GM12891 (cell line): Measurements from ENCODE around the gene ERCC3.
"Not testable (repeated sequence)": the region's sequence is repeated elsewhere in the genome, so short reads cannot be mapped to it uniquely, and the experiment has no call there.

Source experiments
- DNase-seq: peaks from one replicate; pipeline ENCODE4 v3.0.0; 2011; ENCODE audit warnings: low spot score; ENCODE audit not compliant: insufficient read length
- FAIRE-seq: peaks from 2 replicates; lab custom pipeline; 2011; peaks lifted over from hg19 to GRCh38; lab: Jason Lieb, UNC
- PAX5 ChIP-seq: IDR thresholded peaks from 2 replicates; pipeline ENCODE4 v1.6.1; 2011; ENCODE audit warnings: low read length, moderate library complexity, mild to moderate bottlenecking; ENCODE audit not compliant: insufficient read depth, severe bottlenecking
- POLR2A ChIP-seq: IDR thresholded peaks from 2 replicates; pipeline ENCODE4 v1.6.1; 2011; ENCODE audit warnings: low read depth, low read length, control low read depth
- POLR2AphosphoS5 ChIP-seq: IDR thresholded peaks from 2 replicates; pipeline ENCODE4 v1.6.1; 2011; ENCODE audit warnings: low read depth, low read length, control low read depth
- POU2F2 ChIP-seq: IDR thresholded peaks from 2 replicates; pipeline ENCODE4 v1.6.1; 2011; ENCODE audit warnings: low read depth, mild to moderate bottlenecking, control low read depth, low read length, moderate library complexity
- SPI1 ChIP-seq: IDR thresholded peaks from 2 replicates; pipeline ENCODE4 v1.6.1; 2011; ENCODE audit warnings: low read depth, low read length, control low read depth
- TAF1 ChIP-seq: IDR thresholded peaks from 2 replicates; pipeline ENCODE4 v1.6.1; 2011; ENCODE audit warnings: low read depth, low read length, control low read depth

Gene ERCC3

DNA sequence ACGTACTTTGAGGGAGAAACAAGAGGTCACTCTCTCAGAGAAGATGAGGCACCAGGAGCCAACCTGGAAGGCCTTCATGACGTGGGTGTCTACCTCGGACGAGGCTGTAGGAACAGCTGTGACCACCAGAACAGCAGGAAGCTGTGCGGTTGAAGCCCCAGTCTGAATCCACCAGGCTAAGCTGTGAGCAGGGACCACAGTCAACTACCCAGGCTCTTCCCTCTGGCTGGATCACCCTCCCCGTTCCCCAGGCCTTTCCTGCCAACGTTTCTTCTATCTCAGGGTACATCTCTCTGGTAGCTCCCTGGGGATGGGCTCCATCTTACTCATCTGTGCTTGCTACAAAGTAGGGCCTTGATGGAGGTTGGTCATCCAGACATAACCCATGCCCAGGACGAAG is 37.1 kb downstream of the ERCC3 start:
- FAIRE-seq: no peak
- no peak for DNase-seq

DNA sequence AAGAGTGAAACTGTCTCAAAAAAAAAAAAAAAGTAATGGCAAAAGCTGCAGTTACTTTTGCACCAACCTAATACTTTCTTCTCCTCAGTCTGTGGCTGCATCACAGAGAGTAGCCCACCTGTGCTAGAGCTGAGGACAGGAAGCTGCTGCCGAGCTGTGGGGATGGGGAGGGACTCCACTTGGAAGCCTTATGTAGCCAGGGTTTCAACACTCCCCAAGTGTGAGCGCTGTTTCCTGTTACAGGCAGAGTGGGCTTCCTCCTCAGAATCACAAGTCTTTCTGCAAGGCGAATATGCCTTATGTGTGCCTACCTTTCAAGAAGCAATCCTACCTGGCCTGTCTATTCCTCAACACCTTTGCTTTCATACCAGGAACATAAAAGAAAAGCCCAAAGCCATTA is 37.6 kb downstream of the ERCC3 start:
- no peak for FAIRE-seq

More for the DNA sequence above, 37.1 kb downstream of the ERCC3 start:
- TF ChIP-seq POU2F2: no peak
- no peak for TF ChIP-seq SPI1
- no peak for TF ChIP-seq POLR2AphosphoS5
- TF ChIP-seq PAX5: no peak
- no peak for TF ChIP-seq POLR2A
- TF ChIP-seq TAF1: no peak

DNA sequence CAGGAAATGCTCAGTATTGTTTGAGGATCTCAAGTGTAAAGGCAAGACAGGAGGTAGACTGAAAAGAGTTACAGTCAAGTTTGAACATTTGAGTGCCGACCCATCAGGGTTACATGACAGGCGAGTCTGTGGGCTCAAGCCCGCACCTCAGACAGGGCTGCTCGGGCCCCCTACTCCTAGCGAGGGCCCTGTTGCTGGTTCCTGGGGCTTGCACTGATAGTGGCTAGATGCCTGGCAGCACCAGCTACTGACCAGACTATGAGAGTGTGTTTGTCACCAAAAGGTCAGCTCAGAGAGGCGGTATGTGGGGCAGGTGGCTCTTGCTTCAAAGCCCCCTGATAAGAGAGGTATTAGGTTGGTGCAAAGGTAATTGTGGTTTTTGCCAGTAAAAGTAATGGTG is 38.2 kb downstream of the ERCC3 start:
- DNase-seq (no peak), FAIRE-seq (no peak)
- no peak for TF ChIP-seq POLR2A
- no peak for TF ChIP-seq TAF1
- TF ChIP-seq POLR2AphosphoS5: no peak
- TF ChIP-seq SPI1: no peak
- no peak for TF ChIP-seq POU2F2
- no peak for TF ChIP-seq PAX5

More for the DNA sequence above, 37.6 kb downstream of the ERCC3 start:
- DNase-seq: no peak
- TF ChIP-seq SPI1 (no peak), POU2F2 (no peak), POLR2A (no peak), POLR2AphosphoS5 (no peak), TAF1 (no peak), PAX5 (no peak)

DNA sequence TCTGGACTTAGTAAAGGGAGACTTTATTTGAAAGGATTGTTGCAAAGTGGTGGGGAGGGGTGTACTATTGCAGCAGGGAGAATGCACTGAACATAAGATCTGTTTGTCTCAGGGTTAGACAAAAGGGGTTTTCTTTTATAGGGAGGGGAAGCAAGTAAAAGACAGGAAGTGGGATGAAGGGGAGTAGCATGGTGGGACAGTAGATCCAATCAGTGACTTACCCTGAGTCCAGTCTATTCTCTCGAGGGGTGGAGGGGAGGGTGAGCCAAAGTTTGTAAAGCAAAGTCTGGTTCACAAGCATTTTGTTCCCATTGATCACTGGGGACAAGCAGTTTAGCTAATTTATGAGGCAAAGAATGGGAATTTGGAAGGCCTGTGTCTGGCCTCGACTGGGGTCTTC is 38.8 kb downstream of the ERCC3 start:
- no peak for FAIRE-seq

DNA sequence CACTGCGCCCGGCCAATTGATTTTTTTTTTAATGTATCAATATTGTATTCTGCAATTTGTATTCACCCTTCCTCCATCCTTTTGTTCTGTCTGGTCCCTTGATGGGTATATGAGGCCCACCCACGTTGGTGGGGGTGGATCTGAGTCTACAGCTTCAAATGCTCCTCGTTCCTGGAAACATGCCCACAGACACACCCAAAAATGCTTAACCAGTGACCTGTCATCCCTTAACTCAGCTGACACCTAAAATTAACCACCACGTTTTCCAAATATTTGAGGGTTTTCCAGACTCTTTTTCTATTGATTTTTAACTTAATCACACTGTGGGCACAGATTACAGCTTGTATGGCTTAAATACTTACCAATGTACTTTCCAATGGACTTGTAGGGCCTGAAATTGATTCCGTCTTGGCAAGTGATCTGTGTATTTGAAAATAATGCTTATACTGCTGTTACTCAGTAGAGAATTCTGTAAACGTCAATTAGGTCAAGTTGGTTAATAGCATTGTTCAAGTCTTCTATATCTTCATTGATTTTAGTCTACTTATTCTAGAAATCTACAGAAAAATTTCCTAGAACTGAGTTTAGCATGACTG is 39.5 kb downstream of the ERCC3 start:
- TF ChIP-seq PAX5: no peak
- no peak for TF ChIP-seq TAF1
- no peak for TF ChIP-seq POLR2AphosphoS5
- TF ChIP-seq SPI1: no peak
- TF ChIP-seq POLR2A: no peak
- TF ChIP-seq POU2F2: no peak
- FAIRE-seq: no peak
- DNase-seq: no peak

More for the DNA sequence above, 38.8 kb downstream of the ERCC3 start:
- TF ChIP-seq PAX5 (no peak), SPI1 (no peak), POU2F2 (no peak), POLR2A (no peak)
- no peak for DNase-seq

DNA sequence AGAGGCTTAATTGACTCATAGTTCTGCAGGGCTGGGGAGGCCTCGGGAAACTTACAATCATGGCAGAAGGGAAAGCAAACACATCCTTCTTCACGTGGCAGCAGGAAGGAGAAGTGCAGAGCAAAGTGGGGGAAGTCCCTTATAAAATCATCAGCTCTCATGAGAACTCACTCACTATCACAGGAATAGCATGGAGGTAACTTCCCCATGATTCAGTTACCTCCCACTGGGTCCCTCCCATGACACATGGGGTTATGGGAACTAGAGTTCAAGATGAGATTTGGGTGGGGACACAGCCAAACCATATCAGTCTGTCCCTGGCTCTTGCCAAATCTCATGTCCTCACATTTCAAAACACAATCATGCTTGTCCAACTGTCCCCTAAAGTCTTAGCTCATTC is 52.8 kb downstream of the ERCC3 start:
- DNase-seq, FAIRE-seq: not testable (repeated sequence)

DNA sequence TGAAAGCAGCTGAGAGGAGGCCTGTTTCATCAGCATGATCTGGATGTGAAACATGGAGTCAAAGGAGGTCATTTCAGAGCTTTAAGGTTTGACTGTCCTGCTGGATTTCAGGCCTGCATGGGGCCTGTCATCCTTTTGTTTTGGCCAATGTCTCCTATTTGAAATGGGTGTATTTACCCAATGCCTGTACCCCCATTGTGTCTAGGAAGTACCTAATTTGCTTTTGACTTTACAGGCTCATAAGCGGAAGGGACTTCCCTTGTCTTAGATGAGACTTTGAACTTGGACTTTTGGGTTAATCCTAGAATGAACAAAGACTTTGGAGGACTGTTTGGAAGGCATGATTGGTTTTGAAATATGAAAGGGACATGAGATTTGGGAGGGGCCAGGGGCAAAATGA is 54.5 kb downstream of the ERCC3 start:
- DNase-seq (no peak), FAIRE-seq (no peak)
- no peak for TF ChIP-seq POU2F2
- no peak for TF ChIP-seq TAF1
- TF ChIP-seq PAX5: no peak
- TF ChIP-seq POLR2AphosphoS5: no peak
- TF ChIP-seq SPI1: no peak
- no peak for TF ChIP-seq POLR2A

DNA sequence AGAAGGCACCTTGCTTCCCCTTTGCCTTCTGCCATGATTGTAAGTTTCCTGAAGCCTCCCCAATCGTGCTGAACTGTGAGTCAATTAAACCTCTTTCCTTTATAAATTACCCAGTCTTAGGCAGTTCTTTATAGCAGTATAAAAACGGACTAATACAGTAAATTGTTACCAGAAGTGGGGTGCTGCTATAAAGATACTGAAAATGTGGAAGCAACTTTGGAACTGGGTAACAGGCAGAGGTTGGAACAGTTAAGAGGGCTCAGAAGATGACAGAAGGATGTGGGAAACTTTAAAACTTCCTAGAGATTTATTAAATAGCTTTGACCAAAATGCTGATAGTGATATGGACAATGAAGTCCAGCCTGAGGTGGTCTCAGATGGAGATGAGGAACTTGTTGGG is 56.2 kb downstream of the ERCC3 start:
- DNase-seq, FAIRE-seq: not testable (repeated sequence)

DNA sequence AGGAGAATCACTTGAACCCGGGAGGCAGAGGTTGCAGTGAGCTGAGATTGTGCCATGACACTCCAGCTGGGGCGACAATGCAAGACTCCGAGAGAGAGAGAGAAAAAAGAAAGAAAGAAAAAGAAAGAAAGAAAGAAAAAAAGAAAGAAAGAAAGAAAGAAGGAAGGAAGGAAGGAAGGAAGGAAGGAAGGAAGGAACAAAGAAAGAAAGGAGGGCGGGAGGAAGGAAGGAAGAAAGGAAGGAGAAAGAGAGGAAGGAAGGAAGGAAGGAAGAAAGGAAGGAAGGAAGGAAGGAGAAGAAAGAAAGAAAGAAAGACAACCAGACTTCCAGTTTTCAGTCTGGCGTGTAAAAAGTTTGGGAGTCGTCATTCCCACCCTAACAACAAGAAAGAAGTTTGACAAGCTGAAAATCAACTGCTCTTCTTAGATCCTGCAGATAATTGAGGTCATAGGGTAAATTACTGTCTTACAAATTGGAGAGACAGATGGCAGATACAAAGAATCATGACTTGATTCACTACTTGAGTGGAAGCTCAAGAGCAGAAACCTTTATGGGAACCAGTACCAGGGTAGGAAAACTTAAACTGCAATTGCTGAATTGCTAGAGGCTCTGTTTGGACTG is 58.8 kb downstream of the ERCC3 start:
- FAIRE-seq (no peak), DNase-seq (no peak)
- no peak for TF ChIP-seq PAX5
- no peak for TF ChIP-seq POU2F2
- no peak for TF ChIP-seq SPI1
- TF ChIP-seq TAF1: no peak
- TF ChIP-seq POLR2A: no peak
- no peak for TF ChIP-seq POLR2AphosphoS5

DNA sequence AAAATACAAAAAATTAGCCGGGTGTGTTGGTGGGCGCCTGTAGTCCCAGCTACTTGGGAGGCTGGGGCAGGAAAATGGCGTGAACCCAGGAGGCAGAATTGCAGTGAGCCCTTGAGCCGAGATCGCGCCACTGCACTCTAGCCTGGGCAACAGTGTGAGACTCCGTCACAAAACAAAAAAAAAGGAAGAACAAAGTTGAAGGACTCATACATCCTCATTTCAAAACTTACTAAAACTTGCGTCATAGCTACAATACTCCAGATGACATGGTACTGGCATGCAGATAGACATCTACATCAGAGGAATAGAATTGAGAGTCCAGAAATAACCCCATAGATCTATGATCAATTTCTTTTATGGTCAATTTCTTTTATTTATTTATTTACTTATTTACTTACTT is 60.2 kb downstream of the ERCC3 start:
- DNase-seq (no peak), FAIRE-seq (no peak)
- no peak for TF ChIP-seq POU2F2
- no peak for TF ChIP-seq POLR2A
- no peak for TF ChIP-seq SPI1
- TF ChIP-seq POLR2AphosphoS5: no peak
- no peak for TF ChIP-seq TAF1
- TF ChIP-seq PAX5: no peak
